GM18526 (cell line): ENCODE results near the gene KIF16B.

ENCODE experiments used
- POLR2A ChIP-seq: IDR thresholded peaks from 3 replicates; pipeline ENCODE4 v1.6.1; 2011; ENCODE audit not compliant: insufficient read length; ENCODE audit errors: extremely low read depth

KIF16B gene

DNA sequence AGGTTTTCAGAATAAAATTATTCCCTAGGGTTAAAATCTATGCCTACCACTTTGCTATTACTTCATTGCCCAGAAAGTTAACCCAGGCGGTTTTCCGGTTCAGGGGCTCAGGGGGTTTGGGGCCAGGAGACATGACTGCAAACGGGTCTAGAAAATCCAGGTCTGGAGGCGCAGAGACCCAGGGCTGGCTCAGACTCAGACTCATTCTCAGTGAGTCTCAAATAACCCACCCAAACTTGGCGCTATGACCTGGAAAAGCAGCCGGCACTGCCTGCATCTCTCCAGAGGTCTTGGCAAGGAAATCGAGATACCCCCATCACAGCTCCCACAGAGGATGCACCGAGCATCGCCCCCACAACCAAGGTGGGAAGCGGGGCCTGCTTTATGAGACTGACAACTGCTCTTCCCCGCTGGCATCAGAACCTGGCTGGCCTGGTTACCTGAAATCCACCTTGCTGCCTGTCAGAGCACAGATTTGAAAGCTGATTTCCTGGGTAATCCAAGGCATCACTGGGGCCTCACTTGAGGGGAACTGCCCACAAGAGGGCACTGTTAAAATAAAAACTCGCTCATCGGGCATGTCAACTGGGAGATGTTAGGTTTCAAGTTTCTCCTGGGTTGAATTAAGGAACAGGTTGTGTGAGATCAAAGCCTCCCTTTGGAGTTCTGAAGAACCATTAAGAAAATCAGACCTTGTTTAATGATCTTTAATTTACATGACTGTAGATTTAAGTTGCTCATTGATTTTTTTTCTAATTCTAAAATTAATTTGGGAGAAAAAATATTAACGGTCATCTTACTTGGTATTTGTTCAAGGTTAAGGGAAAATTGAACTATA, 55.1 kb downstream of the KIF16B start:
- TF ChIP-seq POLR2A = no peak

DNA sequence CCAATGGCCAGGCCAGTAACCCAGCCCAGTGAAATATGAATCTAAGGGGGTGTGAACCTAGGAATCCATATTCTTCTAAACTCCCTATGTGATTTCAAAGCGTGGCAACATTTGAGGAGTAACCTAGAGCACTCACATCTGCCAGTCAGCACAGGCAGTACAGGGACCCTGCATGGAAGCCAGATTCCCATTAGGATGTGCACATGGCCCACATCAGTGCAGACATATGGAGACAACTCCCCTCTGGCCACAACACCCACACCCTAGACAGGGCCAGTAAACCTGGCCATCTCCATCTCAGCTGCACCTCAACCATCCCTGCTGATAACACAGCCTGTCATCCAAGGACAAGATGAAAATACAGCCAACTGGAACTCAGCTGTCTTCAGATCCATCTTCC, 56.5 kb downstream of the KIF16B start:
- TF ChIP-seq POLR2A = no peak

DNA sequence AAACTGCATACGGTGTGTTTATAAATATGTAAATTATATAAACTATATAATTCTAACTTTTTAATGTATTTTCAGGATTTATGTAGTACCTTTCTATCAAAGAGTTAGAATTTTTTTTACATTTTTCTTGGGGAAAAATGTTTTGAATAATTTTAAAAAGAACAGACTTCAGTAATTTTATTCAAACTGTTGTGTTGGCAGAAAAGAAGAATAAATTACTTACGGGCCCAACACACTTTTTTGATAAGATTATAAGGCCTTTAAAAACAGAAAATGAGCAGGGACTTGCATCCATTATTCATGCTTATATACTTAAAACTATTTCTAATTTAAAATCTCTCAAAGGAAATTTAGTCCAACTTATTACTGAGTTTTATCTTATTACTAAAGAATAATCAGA, 58.2 kb downstream of the KIF16B start:
- no peak for TF ChIP-seq POLR2A

DNA sequence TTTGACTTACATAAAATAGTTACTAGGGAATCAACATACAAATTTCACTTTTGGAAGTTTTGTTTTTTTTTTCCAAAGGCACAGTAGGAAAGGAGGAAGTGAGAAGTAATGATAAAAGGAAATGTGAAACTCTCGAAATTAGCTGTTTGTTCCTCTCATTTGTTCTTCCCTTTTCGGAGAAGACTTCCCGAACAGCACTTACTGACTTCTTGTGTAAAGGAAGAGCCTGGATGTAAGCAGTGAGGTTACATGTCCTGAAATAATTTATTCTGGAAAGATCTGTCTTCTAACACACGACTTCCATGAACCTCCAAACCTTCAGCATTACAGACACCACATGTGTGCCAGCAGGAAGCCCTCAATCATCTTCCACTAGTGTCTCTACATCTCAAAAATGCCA, 59.1 kb downstream of the KIF16B start:
- no peak for TF ChIP-seq POLR2A

DNA sequence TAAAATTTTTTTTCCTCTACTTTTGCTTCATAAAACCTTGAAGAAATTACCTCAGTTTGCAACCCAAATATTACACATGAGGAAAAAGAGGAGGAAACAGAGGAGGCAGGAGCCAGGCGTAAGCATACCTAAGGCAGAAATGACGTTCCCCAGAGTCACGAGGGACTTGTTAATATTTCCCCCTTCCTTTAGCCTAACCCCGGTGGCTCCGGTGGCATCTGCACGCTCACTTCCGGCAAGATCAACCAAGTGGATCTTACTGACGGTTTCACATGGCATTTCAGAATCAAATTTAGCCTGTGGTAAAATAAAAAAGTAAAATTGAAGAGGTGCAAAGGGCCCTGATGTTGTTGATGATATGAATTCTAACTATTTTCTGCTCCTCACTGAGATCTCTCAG, 67.4 kb downstream of the KIF16B start:
- no peak for TF ChIP-seq POLR2A

DNA sequence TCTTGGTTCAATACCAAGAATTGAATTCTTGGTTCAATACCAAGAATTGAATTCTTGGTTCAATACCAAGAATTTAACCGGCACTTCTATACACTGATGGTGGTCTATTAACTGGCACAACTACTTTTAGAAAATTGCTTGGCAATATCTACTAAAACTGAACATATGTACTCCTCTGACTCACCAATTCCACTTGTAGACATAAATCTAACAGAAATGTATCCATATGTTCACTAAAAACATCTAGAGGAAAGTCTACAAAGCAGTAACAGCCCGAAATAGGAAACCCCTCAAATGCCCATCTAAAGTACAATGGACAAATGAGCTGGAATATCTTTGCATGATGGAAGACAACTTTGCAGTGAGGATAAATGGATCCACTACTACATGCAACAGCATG, 71.9 kb downstream of the KIF16B start:
- no peak for TF ChIP-seq POLR2A

DNA sequence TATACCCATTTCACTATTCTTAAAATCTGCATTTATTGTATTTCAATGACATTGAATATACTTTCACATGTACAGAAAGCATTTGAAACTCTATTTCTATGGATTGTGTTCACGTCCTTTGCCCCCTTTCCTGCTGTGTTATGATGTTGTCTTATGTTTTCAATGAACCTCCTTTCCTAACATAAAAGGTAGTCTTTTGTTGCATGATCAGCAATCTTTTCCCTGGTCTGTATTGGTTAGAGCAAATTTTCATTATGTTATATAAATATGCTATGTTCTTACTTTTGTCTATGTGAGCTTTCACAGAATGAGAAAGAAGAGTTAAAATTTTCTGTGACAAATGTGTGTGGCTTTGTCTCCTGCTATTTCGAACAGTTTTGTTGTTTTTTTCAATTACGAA, 73.1 kb downstream of the KIF16B start:
- no peak for TF ChIP-seq POLR2A

DNA sequence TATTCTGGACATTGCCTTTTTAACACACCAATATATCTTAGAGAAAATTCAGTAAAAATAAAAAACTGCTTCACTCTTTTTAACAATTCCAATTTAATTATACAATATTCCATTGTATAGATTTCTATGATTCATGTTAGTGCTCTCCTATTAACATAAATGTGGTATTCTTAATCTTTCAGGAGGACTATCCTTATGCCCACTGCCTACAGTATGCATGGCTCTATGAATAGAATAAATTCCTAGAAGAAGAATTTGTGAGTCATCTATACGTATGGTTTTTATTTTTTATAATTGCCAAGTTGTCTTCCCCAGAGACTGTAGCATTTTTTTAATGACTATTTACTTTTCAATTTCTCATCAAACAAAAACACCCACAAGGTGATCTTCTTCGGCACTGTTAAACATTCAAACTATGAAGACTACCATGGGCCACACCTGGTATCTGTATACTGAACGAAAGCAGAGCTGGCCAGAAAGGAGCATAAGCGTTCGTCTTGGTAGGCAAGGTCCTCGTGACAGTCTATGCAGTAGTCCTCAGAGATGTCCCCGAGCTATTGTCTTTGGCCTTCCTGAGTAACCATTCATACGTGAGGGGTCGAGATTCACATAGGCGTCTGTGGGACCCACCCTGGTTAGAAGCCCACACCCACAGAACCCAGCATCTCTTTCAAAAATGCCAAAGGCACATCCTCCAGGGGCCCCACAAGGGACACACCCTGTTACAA, 74.6 kb downstream of the KIF16B start:
- no peak for TF ChIP-seq POLR2A

DNA sequence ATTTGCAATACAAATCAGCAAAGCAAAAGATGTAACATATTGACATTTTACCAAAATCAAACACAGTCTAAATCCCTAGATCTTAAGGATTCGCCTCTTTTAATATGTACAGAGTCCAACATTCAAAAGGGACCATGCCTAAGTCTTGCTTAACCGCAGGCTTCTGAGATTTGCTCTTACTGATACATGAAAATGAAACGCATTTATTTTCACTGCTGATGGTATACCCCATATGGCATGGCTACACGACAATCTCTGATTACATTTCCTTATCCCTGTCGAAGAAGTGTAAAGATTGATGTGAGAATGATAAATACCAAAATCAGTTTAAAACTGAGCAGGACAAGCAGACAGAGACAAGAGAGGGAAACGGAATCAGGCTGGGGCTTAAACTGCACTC, 75.4 kb downstream of the KIF16B start:
- TF ChIP-seq POLR2A = no peak

DNA sequence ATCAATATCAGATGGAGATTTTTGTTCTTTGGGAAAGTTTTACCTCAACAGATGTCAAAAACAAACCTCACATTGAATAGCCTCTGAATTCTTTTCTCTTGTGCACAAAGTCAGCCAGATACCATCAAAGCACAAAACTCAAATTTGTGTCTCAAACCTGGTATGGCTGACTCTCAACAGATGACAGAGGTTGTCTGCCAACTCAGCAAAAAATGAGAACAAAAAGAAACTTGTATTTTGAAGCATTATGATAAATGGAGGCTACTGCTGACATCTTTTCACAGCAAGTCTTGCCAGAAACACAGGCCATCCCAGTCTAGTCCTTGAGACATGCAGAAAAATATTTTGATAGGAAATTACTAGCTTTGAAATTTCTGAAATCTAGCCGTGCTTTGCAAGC, 79.8 kb downstream of the KIF16B start:
- no peak for TF ChIP-seq POLR2A

DNA sequence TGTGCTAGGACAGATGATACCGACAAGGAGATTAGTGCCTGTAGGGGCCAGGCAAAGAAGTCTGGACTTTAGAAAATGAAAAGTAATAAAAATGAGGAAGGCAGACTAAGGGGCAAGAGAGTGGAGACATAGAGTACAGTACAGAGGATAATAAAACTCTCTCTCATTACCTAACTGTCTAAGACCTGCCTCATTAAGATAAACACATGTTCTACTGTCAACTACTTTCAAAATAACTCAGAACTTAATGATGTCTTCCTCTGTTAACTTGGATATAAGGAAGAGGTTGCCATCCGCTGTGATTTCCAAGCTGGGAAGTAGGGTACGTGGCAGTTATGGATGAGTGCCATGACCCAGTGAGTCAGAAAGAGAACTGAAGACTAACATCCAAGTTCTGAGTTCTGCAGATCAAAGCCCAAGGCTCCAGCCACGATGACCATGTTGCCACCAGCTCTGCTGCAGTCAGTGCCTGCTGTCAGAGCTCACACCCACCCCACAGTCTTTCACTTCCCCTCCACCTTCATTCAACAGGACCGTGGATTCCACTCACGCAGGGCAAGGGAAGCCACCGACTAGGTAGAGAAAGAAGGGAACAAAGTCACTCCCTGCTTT, 81.8 kb downstream of the KIF16B start:
- no peak for TF ChIP-seq POLR2A

DNA sequence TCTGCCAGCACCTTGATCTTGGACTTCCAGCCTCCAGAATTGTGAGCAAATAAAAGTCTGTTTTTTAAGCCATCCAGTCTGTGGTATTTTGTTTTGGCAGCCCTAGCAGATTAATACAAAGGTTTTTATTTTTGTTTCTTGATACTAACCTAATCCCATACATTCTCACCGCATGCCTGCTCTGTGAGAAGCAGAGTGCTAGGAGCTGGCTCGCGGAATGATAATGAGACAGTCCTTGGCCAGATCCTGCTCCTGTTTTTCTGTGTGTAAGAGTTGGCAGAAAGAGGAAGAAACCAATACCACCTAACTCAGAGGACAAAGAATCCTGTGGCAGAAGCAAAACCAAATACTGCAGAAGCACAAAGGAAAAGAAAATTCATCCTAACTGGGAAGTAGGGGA, 82.6 kb downstream of the KIF16B start:
- TF ChIP-seq POLR2A = no peak

DNA sequence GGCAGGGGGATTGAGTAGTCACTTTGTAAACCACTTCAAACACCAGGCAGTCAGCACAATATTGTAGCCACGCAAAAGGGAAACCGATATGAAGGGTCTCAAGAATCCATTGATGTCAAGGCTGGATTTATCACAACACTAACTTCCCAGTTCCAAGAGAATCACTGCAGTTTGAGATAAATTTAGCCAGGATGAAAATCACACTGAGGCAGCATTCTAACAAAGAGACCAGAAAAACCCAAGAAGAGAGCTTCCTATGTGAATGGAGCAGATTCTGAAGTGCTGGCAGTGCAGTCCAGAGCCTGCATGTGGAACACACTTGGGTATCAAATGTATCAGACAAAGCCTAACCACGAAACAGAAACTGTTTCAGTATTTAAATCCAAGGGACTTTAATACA, 84.6 kb downstream of the KIF16B start:
- TF ChIP-seq POLR2A = no peak

DNA sequence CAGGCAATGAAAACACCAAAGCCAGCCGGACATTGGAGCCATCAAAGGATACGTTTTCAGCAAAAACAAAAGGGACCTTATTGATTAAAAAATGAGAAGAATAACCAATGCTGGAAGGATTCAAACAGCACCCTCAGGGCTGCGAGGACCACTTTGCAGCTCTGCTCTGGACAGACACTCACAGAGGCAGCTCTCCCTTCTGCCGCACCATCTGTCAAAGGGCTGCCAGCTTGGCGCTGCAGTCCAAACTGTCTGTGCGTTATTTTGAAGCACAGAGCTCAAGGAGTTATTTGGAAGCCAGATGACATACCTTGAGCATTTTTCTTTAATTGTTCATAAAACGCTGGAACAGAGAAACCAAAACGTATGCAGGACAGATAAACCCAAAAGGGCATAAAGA, 85.2 kb downstream of the KIF16B start:
- TF ChIP-seq POLR2A = no peak

DNA sequence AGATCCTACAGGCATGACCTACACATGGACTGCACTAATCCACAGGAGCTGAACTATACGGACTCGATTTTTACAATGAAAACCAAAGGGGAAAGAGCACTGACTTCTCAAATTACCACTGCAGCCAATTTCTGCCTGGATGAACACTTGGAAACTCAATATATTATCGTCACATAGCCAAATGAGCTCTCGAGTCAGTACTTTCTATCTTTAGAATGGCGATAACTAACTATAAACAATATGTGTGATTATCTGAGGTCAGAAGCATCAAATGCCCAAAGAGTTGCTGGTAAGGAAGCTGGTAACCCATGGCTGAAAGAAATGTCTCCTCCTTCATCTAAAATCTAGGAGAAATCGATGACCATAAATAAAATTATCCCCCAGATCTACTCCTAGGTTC, 86.7 kb downstream of the KIF16B start:
- no peak for TF ChIP-seq POLR2A

DNA sequence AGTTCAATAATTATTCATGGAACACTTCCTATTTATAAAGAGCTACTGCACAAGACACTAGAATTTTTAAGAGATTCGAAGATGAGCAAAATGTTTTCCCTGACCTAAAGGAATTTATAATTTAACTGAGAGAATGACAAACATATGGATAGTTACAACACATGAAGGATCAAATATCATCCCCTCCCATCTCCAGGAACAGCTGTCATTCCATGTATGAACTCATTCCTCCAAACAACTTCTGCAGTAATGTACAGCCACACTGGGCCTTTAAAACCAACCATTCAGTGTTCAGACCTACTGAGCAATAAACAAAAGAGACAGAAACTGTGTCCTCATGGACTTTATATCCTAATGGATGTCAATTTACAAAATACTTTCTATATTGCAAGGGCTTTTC, 87.8 kb downstream of the KIF16B start:
- TF ChIP-seq POLR2A = no peak
